Duodenal mucosa (tissue), 2 donors: ENCODE measurements around the gene BBOX1.

ENCODE experiments used
- H3K27ac ChIP-seq: one replicate; pipeline ENCODE4 v1.7.0; 2013; ENCODE audit warnings: low read depth, low read length
- H3K27me3 ChIP-seq, 2 donors: one replicate each; pipeline ENCODE4 v1.7.0; 2013; ENCODE audit warnings: low read length in 2 of 2, control low read depth in 1 of 2; ENCODE audit not compliant: insufficient read depth in 2 of 2, control insufficient read depth in 1 of 2
- H3K36me3 ChIP-seq, 2 donors: one replicate each; pipeline ENCODE4 v1.7.0; 2013; ENCODE audit warnings: low read length in 2 of 2, control low read depth in 1 of 2; ENCODE audit not compliant: insufficient read depth in 2 of 2, control insufficient read depth in 1 of 2
- H3K4me1 ChIP-seq, 2 donors: one replicate each; pipeline ENCODE4 v1.7.0; 2013; ENCODE audit warnings: low read length in 2 of 2, control low read depth in 1 of 2; ENCODE audit not compliant: insufficient read depth in 2 of 2, control insufficient read depth in 1 of 2
- H3K4me3 ChIP-seq, 2 donors: one replicate each; pipeline ENCODE4 v1.7.0; 2013; ENCODE audit warnings: low read length in 2 of 2, low read depth in 1 of 2
- H3K9ac ChIP-seq, 2 donors: one replicate each; pipeline ENCODE4 v1.7.0; 2013; ENCODE audit warnings: low read length in 2 of 2, low read depth in 1 of 2
- H3K9me3 ChIP-seq, 2 donors: one replicate each; pipeline ENCODE4 v1.7.0; 2013; ENCODE audit warnings: low read length in 2 of 2, control low read depth in 1 of 2; ENCODE audit not compliant: control insufficient read depth in 1 of 2

Gene BBOX1

DNA sequence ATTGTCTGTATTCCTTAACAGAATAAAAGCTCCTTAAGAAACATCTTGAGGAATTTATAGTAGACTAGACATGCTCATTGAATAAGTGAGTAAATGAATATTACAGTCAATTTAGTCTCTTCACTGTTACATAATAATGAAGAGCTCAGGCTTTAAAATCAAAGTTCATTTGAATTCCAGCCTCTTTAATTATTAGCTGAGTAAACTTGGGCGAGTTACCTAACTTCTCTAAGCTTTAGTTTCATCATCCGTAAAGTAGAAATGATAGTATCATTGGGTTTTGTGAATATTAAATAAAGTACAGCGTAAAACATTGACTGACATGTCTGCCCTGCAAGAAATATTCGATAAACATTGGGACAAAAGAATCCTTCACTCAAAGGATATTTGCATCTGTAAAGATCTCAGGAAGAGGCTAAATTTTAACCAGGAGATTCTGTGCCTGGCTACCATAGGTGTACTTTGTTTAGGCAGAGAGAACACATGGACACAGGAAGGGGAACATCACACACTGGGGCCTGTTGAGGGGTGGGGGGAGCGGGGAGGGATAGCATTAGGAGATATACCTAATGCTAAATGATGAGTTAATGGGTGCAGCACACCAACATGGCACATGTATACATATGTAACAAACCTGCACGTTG is 15.2 kb upstream of the BBOX1 start:
- Histone ChIP-seq H3K9ac (no peak overlapping the region), H3K4me1 (no peaks in the 10 kb centered on the region), H3K9me3 (no peaks in the 10 kb centered on the region), H3K4me3 (no peak overlapping the region), H3K36me3 (no peaks in the 10 kb centered on the region), H3K27me3 (no peaks in the 10 kb centered on the region), H3K27ac (no peak overlapping the region)

- Histone ChIP-seq H3K27me3 (no peaks in the 10 kb centered on the region), H3K4me1 (no peaks in the 10 kb centered on the region), H3K4me3 (no peak overlapping the region), H3K27ac (no peak overlapping the region), H3K9ac (no peak overlapping the region), H3K36me3 (no peaks in the 10 kb centered on the region), H3K9me3 (no peaks in the 10 kb centered on the region)
These were observed 14.5 kb upstream of the BBOX1 start for GRCh38 chr11:27025957-27026733.

- Histone ChIP-seq H3K9me3 (no peaks in the 10 kb centered on the region), H3K4me1 (no peaks in the 10 kb centered on the region), H3K27ac (no peak overlapping the region)
These were observed 12.1 kb upstream of the BBOX1 start for GRCh38 chr11:27028561-27028965.

GRCh38 chr11:27029966-27030365 is 10.6 kb upstream of the BBOX1 start:
- no peak overlapping the region for H3K27ac ChIP-seq
- no peaks in the 10 kb centered on the region for H3K9me3 ChIP-seq
- no peak overlapping the region for H3K4me3 ChIP-seq
- no peak overlapping the region for H3K9ac ChIP-seq
- H3K4me1 ChIP-seq, result no peaks in the 10 kb centered on the region
- H3K36me3 ChIP-seq, result no peaks in the 10 kb centered on the region
- H3K27me3 ChIP-seq, result no peaks in the 10 kb centered on the region

More at GRCh38 chr11:27028561-27028965, 12.1 kb upstream of the BBOX1 start:
- Histone ChIP-seq H3K27me3 (no peaks in the 10 kb centered on the region), H3K4me3 (no peak overlapping the region), H3K36me3 (no peaks in the 10 kb centered on the region), H3K9ac (no peak overlapping the region)

GRCh38 chr11:27031754-27032153 is 8.9 kb upstream of the BBOX1 start:
- H3K4me3 ChIP-seq, result no peak overlapping the region
- no peak overlapping the region for H3K27ac ChIP-seq
- H3K9ac ChIP-seq, result no peak overlapping the region
- H3K27me3 ChIP-seq, result no peaks in the 10 kb centered on the region
- no peaks in the 10 kb centered on the region for H3K36me3 ChIP-seq
- no peaks in the 10 kb centered on the region for H3K4me1 ChIP-seq
- H3K9me3 ChIP-seq, result no peaks in the 10 kb centered on the region

DNA sequence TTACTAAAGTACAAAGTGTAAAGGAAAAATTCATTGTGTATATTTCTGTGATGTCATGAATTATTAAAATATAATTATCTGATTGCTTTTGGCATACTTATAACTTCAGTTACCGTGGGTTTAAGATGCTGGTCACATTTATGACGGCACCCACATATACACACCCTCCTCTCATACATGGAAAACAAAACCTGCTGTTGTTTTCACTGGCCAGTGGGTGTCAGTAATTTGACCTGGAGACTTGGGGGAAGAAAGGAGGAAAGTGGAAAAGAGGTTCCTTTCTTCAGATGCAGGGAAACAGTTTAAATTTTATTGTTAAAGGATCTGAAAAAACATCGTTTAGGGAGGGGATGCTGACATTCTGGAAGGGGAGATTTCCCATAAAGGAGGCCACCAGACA is 742 bp upstream of the BBOX1 start:
- H3K9ac ChIP-seq, result no peak overlapping the region
- H3K4me3 ChIP-seq, result no peak overlapping the region
- H3K27ac ChIP-seq, result no peak overlapping the region
- H3K9me3 ChIP-seq, result no peaks in the 10 kb centered on the region
- no peaks in the 10 kb centered on the region for H3K27me3 ChIP-seq
- no peaks in the 10 kb centered on the region for H3K36me3 ChIP-seq
- no peaks in the 10 kb centered on the region for H3K4me1 ChIP-seq

GRCh38 chr11:27041141-27041899 is 705 bp downstream of the BBOX1 start:
- Histone ChIP-seq H3K27ac (no peak overlapping the region), H3K27me3 (no peaks in the 10 kb centered on the region), H3K9ac (no peak overlapping the region), H3K4me3 (no peak overlapping the region), H3K4me1 (no peaks in the 10 kb centered on the region), H3K9me3 (no peaks in the 10 kb centered on the region), H3K36me3 (no peaks in the 10 kb centered on the region)

DNA sequence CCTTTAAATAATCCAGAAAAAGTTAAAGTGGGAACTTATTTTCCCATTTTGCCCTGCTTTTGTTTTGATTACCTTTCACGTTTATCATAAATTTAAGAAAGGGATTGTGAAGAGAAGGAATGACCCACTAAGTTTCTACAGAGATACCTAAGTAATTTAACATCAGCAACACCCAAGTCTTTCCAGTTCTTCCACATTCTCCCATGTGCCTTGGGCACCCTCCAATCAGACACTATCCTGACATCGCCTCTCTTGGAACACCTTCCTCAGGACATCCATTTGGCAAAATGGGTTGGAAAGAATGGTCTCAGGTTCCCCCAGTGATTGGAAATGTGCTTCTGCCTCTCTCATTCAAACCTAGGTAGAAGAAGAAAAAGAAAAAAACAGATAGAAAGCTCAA is 6.3 kb downstream of the BBOX1 start:
- no peaks in the 10 kb centered on the region for H3K27me3 ChIP-seq
- no peaks in the 10 kb centered on the region for H3K4me1 ChIP-seq
- no peaks in the 10 kb centered on the region for H3K36me3 ChIP-seq
- H3K9ac ChIP-seq, result no peak overlapping the region
- H3K4me3 ChIP-seq, result no peak overlapping the region
- no peaks in the 10 kb centered on the region for H3K9me3 ChIP-seq
- H3K27ac ChIP-seq, result no peak overlapping the region

GRCh38 chr11:27052668-27053067 is 12.1 kb downstream of the BBOX1 start:
- no peak overlapping the region for H3K9ac ChIP-seq
- H3K4me1 ChIP-seq, result peaks cover 0 to 6% of the 10 kb centered on the region in 2 donors
- H3K36me3 ChIP-seq, result no peaks in the 10 kb centered on the region
- H3K9me3 ChIP-seq, result no peaks in the 10 kb centered on the region
- H3K27me3 ChIP-seq, result no peaks in the 10 kb centered on the region
- H3K4me3 ChIP-seq, result no peak overlapping the region
- H3K27ac ChIP-seq, result no peak overlapping the region

GRCh38 chr11:27055065-27055682 is 14.6 kb downstream of the BBOX1 start:
- Histone ChIP-seq H3K9ac (no peak overlapping the region), H3K4me3 (no peak overlapping the region), H3K27ac (no peak overlapping the region), H3K9me3 (no peaks in the 10 kb centered on the region), H3K36me3 (no peaks in the 10 kb centered on the region), H3K27me3 (no peaks in the 10 kb centered on the region), H3K4me1 (peaks cover 0 to 6% of the 10 kb centered on the region in 2 donors)
